Nephron progenitor cell (in vitro differentiated cells): ENCODE measurements around the gene NXPE3.
"Not testable (repeated sequence)": the region's sequence is repeated elsewhere in the genome, so short reads cannot be mapped to it uniquely, and the experiment has no call there.

Experiments used
- DNase-seq: peaks from one replicate; pipeline ENCODE4 v3.0.0; 2021
- H3K27ac Mint-ChIP-seq: 2 replicates; pipeline ENCODE4 v1.8.0; 2021; ENCODE audit warnings: mild to moderate bottlenecking, moderate library complexity, mixed read lengths
- H3K27me3 Mint-ChIP-seq: 2 replicates; pipeline ENCODE4 v1.8.0; 2021; ENCODE audit warnings: mild to moderate bottlenecking, low read depth, mixed read lengths; ENCODE audit not compliant: poor library complexity
- H3K36me3 Mint-ChIP-seq: 2 replicates; pipeline ENCODE4 v1.8.0; 2021; ENCODE audit warnings: low read depth, mixed read lengths
- H3K4me1 Mint-ChIP-seq: 2 replicates; pipeline ENCODE4 v1.8.0; 2021; ENCODE audit warnings: mixed read lengths
- H3K4me3 Mint-ChIP-seq: 2 replicates; pipeline ENCODE4 v1.8.0; 2021; ENCODE audit warnings: mild to moderate bottlenecking, moderate library complexity, mixed read lengths
- H3K9me3 Mint-ChIP-seq: 2 replicates; pipeline ENCODE4 v1.8.0; 2021; ENCODE audit warnings: mild to moderate bottlenecking, moderate library complexity, mixed read lengths
- CTCF ChIP-seq: fragments of 200-600 bp; sonication (generic); IDR thresholded peaks from 2 replicates; pipeline ENCODE4 v1.5.0; 2021; ENCODE audit warnings: antibody characterized with exemption

NXPE3 gene

GRCh38 chr3:101744811-101745210, 34.2 kb upstream of the NXPE3 start:
- H3K4me1 Mint-ChIP-seq = no peaks in the 10 kb centered on the region
- TF ChIP-seq CTCF = no peak
- peaks cover 84% of the 10 kb centered on the region for H3K36me3 Mint-ChIP-seq
- no peak overlapping the region for H3K4me3 Mint-ChIP-seq
- no peaks in the 10 kb centered on the region for H3K27me3 Mint-ChIP-seq
- H3K27ac Mint-ChIP-seq = no peak overlapping the region
- H3K9me3 Mint-ChIP-seq = peaks cover 73% of the 10 kb centered on the region
- DNase-seq = no peak

GRCh38 chr3:101745934-101746333, 33.1 kb upstream of the NXPE3 start:
- H3K27me3 Mint-ChIP-seq, DNase-seq, H3K4me3 Mint-ChIP-seq, H3K27ac Mint-ChIP-seq, H3K4me1 Mint-ChIP-seq: not testable (repeated sequence)
- Mint-ChIP-seq H3K36me3 (peaks cover 82% of the 10 kb centered on the region), H3K9me3 (peaks cover 70% of the 10 kb centered on the region)

- not testable (repeated sequence) for H3K27me3 Mint-ChIP-seq, DNase-seq, H3K4me3 Mint-ChIP-seq, H3K27ac Mint-ChIP-seq, H3K4me1 Mint-ChIP-seq
- Mint-ChIP-seq H3K36me3 (peaks cover 84% of the 10 kb centered on the region), H3K9me3 (peaks cover 48% of the 10 kb centered on the region)
Observed at GRCh38 chr3:101753386-101754113, 25.5 kb upstream of the NXPE3 start.

- Mint-ChIP-seq H3K36me3 (peaks cover 80% of the 10 kb centered on the region), H3K4me3 (no peak overlapping the region), H3K4me1 (no peaks in the 10 kb centered on the region), H3K27ac (no peak overlapping the region), H3K9me3 (peaks cover 13% of the 10 kb centered on the region), H3K27me3 (no peaks in the 10 kb centered on the region)
- no peak for DNase-seq
- no peak for TF ChIP-seq CTCF
Observed at GRCh38 chr3:101758224-101758623, 20.8 kb upstream of the NXPE3 start.

GRCh38 chr3:101762041-101762646, 16.9 kb upstream of the NXPE3 start:
- no peaks in the 10 kb centered on the region for H3K9me3 Mint-ChIP-seq
- no peaks in the 10 kb centered on the region for H3K4me1 Mint-ChIP-seq
- no peaks in the 10 kb centered on the region for H3K27me3 Mint-ChIP-seq
- no peak for DNase-seq
- H3K4me3 Mint-ChIP-seq = no peak overlapping the region
- TF ChIP-seq CTCF = no peak
- H3K36me3 Mint-ChIP-seq = peaks cover 50% of the 10 kb centered on the region
- H3K27ac Mint-ChIP-seq = no peak overlapping the region

GRCh38 chr3:101777745-101778281, 1.2 kb upstream of the NXPE3 start:
- DNase-seq, H3K9me3 Mint-ChIP-seq, H3K36me3 Mint-ChIP-seq, H3K27me3 Mint-ChIP-seq, H3K27ac Mint-ChIP-seq: not testable (repeated sequence)
- Mint-ChIP-seq H3K4me1 (peaks cover 24% of the 10 kb centered on the region), H3K4me3 (peak overlapping the region; percentile 96)

GRCh38 chr3:101778385-101779046, 495 bp upstream of the NXPE3 start:
- peaks cover 24% of the 10 kb centered on the region for H3K4me1 Mint-ChIP-seq
- H3K9me3 Mint-ChIP-seq = no peaks in the 10 kb centered on the region
- TF ChIP-seq CTCF = no peak
- no peaks in the 10 kb centered on the region for H3K27me3 Mint-ChIP-seq
- peak overlapping the region; percentile 96 for H3K4me3 Mint-ChIP-seq
- peaks cover 5% of the 10 kb centered on the region for H3K36me3 Mint-ChIP-seq
- no peak for DNase-seq
- no peak overlapping the region for H3K27ac Mint-ChIP-seq
